SH-SY5Y (cell line): ENCODE results near the gene PROM2.

Experiments used
- GATA2 ChIP-seq: IDR thresholded peaks from 2 replicates; pipeline ENCODE4 v1.6.1; 2011; ENCODE audit warnings: mild to moderate bottlenecking, low read depth, low read length
- GATA3 ChIP-seq: IDR thresholded peaks from 2 replicates; pipeline ENCODE4 v1.6.1; 2011; ENCODE audit warnings: low read depth, mild to moderate bottlenecking, low read length, moderate library complexity

The PROM2 gene

DNA sequence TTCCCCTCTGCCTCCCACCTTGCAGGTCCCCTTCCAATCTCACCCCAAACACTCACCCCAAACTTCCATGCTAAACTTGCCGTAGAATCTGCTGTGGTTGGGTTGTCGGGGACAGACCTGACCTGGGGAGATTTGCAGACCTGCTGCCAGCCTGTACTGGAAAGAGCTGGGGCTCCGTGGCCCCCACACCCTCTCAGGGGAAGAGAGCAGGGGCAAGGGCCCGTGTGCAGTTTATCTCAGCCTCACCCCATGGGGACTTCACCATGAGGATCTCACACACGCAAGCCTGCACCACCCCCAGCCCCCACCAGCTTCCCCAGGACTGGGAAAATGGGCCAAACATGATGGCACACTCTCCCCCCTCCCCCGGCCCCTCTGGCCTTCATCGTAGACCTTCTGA, 53.6 kb downstream of the PROM2 start:
- no peak for TF ChIP-seq GATA2
- no peak for TF ChIP-seq GATA3

DNA sequence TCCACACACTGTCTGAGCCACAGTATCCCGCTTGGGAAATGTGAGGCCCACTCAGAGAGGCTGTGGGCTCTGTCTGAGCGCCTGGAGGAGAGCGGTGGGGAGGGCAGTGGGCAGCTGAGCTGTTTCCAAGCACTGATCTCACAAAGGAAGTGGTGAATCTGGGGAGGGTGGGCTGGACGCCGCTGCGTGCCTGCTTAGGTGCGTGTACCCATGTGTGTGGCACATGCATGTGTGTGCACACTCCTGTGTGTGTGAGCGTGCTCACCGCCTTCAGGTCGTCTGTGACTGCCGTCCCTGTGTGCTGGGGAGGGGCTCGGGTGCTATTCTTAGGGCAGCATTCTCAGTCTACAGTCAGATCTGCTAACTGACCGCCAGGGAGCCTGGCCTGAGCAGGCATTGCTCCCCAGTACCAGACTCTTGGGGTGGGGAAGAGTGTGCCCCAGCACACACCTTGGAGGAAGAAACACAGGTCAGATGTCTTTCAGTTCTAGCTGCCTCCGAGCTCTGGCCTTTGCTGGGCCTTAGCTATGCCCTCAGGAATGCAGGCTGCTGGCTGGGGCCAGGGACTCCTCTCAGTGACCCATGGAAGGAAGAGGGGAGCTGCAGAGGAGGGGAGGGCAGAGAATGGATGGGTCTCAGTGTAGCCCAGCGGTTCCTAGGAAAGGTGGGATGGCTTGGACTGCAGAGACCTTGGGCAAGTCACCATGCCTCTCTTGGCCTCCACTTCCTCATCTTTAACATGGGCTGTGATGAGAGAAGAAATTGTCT, 54.3 kb downstream of the PROM2 start:
- TF ChIP-seq GATA2: no peak
- no peak for TF ChIP-seq GATA3

DNA sequence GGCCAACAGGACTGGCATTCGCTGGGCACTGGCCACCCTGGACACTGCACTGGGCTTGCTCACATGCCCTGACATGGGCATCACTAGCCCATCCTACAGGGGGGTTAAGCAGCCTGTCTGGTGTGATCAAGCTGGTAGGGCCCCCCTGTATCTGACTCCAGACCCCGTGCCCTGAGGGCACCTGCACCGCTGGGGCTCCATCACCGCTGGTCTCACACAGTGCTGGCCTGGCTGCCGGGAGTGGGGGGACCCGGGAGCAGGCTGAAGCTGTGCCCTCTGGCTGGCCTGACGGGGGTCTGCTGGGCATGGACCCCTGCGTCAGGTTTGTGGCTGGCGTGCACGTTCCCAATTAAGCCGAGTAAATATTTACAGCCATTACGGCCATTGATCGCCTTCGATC, 55.2 kb downstream of the PROM2 start:
- TF ChIP-seq GATA3: no peak
- no peak for TF ChIP-seq GATA2

DNA sequence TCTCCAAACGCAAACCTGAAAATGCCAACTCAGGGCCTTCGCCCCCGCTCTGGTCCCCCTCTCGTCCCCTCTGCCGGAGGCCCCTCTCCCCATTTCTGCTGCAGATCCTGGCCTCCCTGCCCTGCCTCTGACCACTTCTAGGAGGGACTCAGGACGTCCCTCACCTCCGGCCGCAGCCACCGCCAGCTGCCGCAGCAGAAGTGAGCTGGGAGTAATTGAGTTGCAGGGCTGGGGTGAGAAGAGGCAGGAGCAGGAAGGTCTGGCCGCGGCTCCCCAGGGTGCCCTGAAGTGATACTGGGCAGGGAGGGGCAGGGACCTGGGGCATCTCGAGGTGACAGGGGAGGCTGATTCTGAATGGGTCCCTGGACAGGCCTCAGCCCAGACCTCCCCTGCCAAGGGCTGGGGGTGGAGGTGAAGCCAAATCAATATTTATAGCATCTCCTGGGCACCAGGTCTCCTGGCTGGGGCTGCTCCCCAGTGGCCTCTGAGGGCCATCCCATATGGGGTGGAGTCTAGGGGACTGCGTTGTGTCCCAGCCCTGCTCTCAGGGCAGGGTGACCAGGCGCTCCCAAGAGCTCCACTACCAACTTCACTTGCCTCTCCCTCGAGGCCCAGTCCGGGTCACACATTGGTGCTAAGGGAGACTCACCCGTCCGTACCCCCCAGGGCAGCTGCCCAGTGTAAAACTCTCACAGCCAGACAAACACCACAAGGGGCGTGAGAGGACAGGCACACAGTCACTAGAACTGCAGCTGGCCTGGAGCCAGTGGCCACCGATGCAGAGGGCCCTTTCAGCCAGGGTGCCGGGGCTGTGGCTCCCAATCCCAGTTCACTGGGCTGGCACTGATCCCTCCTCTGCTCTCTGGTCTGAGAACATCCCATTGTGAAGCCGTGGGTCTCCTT, 55.9 kb downstream of the PROM2 start:
- TF ChIP-seq GATA2 (no peak), GATA3 (no peak)

DNA sequence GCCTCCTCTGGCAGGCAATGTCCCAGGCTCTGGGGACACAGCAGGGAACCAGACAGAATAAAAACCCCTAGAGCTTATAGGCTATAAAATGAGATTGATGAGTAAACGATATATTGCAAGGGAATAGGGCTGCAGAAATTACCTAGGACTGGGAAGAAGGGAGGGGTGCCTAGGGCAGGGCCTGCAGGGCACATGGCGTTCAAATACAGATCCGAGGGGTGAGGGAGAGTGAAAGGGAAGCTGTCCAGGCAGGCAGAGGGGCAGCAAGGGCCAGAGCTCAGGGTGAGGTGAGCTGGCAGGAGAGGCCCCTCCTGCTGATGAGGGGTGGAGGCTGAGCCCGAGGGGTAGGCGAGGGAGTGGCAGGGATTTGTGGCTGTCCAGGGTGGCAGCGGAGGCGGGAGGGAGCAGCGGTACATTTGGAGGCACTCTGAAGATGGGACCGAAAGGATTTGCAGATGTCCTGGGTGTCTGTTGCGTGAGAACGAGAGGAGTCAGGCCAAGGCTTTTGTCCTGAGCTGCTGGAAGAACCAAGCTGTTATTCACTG, 56.6 kb downstream of the PROM2 start:
- no peak for TF ChIP-seq GATA3
- TF ChIP-seq GATA2: no peak

DNA sequence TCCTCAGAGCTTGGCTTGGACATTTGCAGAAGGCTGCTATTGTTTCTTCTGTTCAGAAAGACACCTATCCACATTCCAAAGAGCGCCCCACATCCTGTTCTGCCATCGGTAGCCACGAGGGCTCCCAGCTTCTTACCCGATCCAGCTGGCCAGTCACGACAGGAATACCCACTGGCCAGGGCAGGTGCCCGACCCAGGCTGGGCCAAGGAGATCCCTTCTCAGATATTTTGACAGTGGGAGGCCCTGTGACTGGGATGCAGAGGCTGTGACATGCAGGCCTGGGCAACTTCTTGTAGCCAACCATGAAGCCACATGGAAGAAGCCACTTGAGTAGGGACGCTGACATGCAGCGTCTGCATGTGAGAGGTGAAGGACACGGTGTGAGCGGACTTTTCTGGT, 57.4 kb downstream of the PROM2 start:
- no peak for TF ChIP-seq GATA2
- no peak for TF ChIP-seq GATA3

DNA sequence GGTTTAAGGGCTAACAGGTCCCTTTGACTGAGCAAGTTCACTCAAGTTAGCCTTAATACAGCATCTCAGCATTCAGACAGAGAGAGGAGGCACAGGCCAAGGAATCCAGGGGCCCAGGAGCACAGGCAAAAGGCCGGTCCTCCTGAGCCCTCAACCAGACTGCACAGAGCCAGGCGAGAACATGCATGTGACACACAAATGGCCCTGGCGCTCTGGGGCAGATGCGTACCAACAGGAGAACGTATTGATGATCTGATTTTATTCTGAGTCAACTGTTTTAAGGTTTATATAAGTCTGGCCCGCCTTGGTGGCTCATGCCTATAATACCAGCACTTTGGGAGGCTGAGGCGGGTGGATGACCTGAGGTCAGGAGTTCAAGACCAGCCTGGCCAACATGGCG, 57.8 kb downstream of the PROM2 start:
- TF ChIP-seq GATA3: no peak
- TF ChIP-seq GATA2: no peak

DNA sequence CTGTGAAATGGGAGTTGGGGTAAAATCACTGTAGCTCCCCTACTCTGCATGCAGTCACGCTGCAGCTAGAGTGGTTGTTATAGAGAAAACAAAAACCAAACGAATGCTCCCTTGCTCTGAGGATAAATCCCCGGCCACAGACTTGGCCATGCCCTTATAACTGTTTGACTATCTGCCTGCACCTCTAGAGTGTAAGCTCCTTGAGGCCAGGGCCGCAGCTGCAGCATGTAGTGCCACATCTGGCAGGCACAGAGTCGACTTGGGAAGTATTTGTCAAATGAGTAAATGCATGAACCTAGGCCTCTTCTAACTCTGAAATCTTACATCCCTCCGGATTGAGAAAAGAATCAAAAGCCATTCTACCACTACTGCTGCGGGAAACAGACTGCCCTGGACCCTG, 58.8 kb downstream of the PROM2 start:
- TF ChIP-seq GATA2 (no peak), GATA3 (no peak)

DNA sequence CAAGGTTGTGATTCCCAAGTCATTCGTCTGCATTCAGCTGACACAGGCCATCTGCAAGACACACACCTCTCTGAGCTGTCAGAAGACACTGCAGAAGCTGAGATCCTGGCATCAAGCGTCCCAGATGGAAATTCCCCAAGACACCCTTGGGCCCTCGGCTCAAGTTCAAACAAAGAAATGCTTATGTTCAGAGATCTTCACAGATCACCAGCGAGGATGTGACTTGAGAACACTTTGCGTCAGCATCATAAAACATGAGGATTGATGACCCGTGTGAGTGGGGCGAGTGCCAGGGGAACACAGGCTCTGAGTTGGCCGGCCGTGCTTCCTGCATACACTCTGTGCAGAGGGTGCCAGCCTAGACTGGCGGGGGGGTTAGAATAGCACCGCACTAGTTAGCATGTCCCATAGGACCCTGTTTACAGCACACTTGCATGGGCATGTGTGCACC, 59.7 kb downstream of the PROM2 start:
- TF ChIP-seq GATA2 (no peak), GATA3 (no peak)

DNA sequence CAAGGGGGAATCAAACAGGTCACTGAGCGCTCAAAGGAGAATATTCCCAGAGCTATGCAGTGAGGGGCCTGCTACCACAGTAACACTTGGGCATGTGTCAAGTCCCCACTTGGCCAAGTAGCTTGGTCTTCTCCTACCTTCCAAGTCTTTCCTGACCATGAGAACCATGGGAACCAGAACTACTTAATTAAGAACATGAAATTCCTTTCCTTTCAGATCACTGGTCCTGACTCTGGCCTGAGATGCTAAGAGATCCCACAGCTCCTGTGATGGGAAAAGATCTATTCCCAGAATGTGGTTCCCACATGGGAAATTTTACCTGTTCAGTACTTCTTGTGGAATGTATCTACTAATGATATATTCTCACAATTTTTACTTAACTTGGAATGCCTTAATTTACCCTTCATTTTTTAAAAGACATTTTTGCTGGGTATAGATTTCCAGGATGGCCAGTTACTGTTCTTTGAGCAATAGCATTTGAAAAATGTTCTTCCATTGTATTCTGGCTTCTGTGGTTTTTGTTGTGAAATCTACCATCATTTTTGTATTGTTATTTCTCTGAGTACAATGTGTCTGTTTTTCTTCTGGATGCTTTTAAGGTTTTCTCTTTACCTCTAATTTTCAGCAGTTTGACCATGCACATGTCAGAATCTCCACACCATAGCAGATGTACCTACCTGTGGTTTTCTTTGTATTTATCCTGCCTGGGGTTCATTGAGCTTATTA, 60.8 kb downstream of the PROM2 start:
- TF ChIP-seq GATA2 (no peak), GATA3 (no peak)

DNA sequence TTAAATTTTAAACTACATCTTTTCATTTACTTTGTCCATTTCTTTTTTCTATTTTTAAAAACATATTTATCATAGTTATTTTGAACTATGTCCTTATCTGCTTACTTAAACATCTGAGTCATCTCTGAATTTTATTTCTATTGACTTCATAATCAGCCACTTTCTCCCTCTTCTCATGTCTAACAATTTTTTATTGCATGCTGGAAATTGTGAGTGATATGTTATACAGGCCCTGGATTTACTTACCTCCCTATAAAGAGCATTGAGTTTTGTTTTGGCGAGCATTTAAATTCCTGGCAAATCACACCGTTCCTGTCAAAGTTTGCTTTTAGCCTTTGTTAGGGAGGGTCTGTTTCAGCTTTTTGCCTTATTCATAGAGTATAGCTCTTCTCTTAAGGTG, 62.2 kb downstream of the PROM2 start:
- no peak for TF ChIP-seq GATA2
- TF ChIP-seq GATA3: no peak

DNA sequence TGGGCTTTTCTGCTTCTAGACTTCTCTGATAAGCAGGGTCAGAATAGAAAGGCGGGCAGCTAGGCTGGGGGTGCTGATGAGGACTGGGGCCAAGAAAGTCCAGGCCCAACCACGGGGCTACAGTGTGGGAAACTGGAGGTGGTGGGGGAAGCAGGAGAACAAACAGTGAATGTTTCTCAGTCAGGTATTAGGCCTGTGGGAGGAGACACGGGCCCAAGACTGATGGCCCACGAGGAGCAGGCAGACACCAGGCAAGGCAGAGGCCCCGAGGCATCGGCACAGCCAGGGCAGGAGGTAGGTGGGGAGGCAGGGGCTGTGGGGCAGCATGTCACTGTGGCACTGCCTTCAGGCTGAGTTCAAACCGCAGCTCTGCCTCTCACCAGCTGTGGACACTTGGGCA, 63.6 kb downstream of the PROM2 start:
- no peak for TF ChIP-seq GATA3
- no peak for TF ChIP-seq GATA2
